Measurements from ENCODE around the gene SRSF7.
"Not testable (repeated sequence)": the region's sequence is repeated elsewhere in the genome, so short reads cannot be mapped to it uniquely, and the experiment has no call there.

The SRSF7 gene

GRCh38 chr2:38750891-38751595, at the start of gene SRSF7:
SRSF7 (minus strand) TSS chr2:38751361; CDS start chr2:38751256, 105 bp downstream.
- in situ Hi-C loops (cut with MboI; ENCODE audit: low sequenced_read_pairs): no loop called here

- in situ Hi-C loops (cut with MboI; ENCODE audit: low sequenced_read_pairs): no loop called here
These were observed 46.8 kb upstream of the SRSF7 start for GRCh38 chr2:38797953-38798352.

GRCh38 chr2:38797250-38797676, 46.1 kb upstream of the SRSF7 start:
- in situ Hi-C loops (cut with MboI; ENCODE audit: low sequenced_read_pairs): no loop called here

GRCh38 chr2:38795016-38795415, 43.9 kb upstream of the SRSF7 start:
- in situ Hi-C loops (cut with MboI; ENCODE audit: low sequenced_read_pairs): not testable (repeated sequence)

GRCh38 chr2:38794235-38794946, 43.2 kb upstream of the SRSF7 start:
- in situ Hi-C loops (cut with MboI; ENCODE audit: low sequenced_read_pairs): no loop called here

GRCh38 chr2:38793511-38793910, 42.4 kb upstream of the SRSF7 start:
- in situ Hi-C loops (cut with MboI; ENCODE audit: low sequenced_read_pairs): no loop called here

- in situ Hi-C loops (cut with MboI; ENCODE audit: low sequenced_read_pairs): no loop called here
These were observed 41.6 kb upstream of the SRSF7 start for GRCh38 chr2:38792751-38793150.

GRCh38 chr2:38792321-38792720, 41.2 kb upstream of the SRSF7 start:
- in situ Hi-C loops (cut with MboI; ENCODE audit: low sequenced_read_pairs): not testable (repeated sequence)

- in situ Hi-C loops (cut with MboI; ENCODE audit: low sequenced_read_pairs): no loop called here
These were observed 40.6 kb upstream of the SRSF7 start for GRCh38 chr2:38791744-38792143.

- in situ Hi-C loops (cut with MboI; ENCODE audit: low sequenced_read_pairs): no loop called here
These were observed 38.5 kb upstream of the SRSF7 start for GRCh38 chr2:38789691-38790090.

GRCh38 chr2:38788306-38788705, 37.1 kb upstream of the SRSF7 start:
- in situ Hi-C loops (cut with MboI; ENCODE audit: low sequenced_read_pairs): no loop called here

GRCh38 chr2:38783586-38783985, 32.4 kb upstream of the SRSF7 start:
- in situ Hi-C loops (cut with MboI; ENCODE audit: low sequenced_read_pairs): no loop called here

- in situ Hi-C loops (cut with MboI; ENCODE audit: low sequenced_read_pairs): no loop called here
These were observed 27.5 kb upstream of the SRSF7 start for GRCh38 chr2:38778687-38779082.

GRCh38 chr2:38776531-38776930, 25.4 kb upstream of the SRSF7 start:
- in situ Hi-C loops (cut with MboI; ENCODE audit: low sequenced_read_pairs): no loop called here

- in situ Hi-C loops (cut with MboI; ENCODE audit: low sequenced_read_pairs): no loop called here
These were observed 24.7 kb upstream of the SRSF7 start for GRCh38 chr2:38775921-38776225.

GRCh38 chr2:38775097-38775920, 24.1 kb upstream of the SRSF7 start:
- in situ Hi-C loops (cut with MboI; ENCODE audit: low sequenced_read_pairs): no loop called here

GRCh38 chr2:38771632-38772031, 20.5 kb upstream of the SRSF7 start:
- in situ Hi-C loops (cut with MboI; ENCODE audit: low sequenced_read_pairs): no loop called here

- in situ Hi-C loops (cut with MboI; ENCODE audit: low sequenced_read_pairs): no loop called here
These were observed 14.4 kb upstream of the SRSF7 start for GRCh38 chr2:38765551-38765950.

GRCh38 chr2:38765149-38765548, 14.0 kb upstream of the SRSF7 start:
- in situ Hi-C loops (cut with MboI; ENCODE audit: low sequenced_read_pairs): no loop called here

GRCh38 chr2:38763728-38764127, 12.6 kb upstream of the SRSF7 start:
- in situ Hi-C loops (cut with MboI; ENCODE audit: low sequenced_read_pairs): no loop called here

- in situ Hi-C loops (cut with MboI; ENCODE audit: low sequenced_read_pairs): no loop called here
These were observed 12.1 kb upstream of the SRSF7 start for GRCh38 chr2:38763228-38763627.

- in situ Hi-C loops (cut with MboI; ENCODE audit: low sequenced_read_pairs): not testable (repeated sequence)
These were observed 4.7 kb upstream of the SRSF7 start for GRCh38 chr2:38755891-38756290.

Data from HL-60/S4 treated with retinoic acid at 250 ng/mL for 4 days and 3 days (cell line).